Dedifferentiated amniotic fluid mesenchymal stem cell (primary cell): ENCODE measurements around the gene NRP1.
"Not testable (repeated sequence)": the region's sequence is repeated elsewhere in the genome, so short reads cannot be mapped to it uniquely, and the experiment has no call there.

Experiments
- DNase-seq: peaks from one replicate; pipeline ENCODE4 v3.0.0-alpha.2; 2016; ENCODE audit errors: extremely low spot score

NRP1 gene

DNA sequence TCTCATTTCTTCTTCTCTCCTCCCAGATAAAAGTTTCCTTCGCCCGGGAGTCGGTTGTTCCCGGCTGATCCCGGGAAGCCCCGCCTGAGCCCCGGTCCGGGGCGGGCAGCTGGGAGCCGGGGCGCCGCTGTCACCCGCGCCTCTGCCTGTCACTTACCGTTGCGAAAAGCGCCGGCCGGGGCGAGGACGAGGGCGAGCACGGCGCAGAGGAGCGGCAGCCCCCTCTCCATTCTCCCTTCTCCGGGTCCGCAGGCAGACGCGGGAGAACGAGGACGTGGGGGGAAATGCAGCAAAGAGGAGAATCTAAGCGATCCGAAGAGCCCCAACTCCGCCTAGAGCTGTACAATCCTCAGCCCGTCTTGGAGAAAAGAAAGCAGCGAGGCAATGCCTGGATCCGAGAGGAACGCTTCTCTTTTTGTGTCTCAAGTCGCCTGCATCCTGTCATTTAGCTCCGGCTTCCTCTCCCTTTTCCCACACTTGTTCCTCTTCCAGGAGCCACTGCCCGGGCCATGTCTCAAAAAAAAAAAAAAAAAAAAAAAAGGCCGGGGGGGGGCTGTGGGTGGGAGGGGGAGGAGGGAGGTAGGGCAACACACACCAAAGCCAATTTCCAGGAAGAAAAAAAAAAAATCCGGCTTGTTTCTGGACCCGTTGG, at the start of gene NRP1:
Gene NRP1, minus strand, starts transcription at position 515 of the 652 bp plus-strand sequence. Its CDS starts 285 bp downstream, at position 230.
- DNase-seq = peak; percentile 29

DNA sequence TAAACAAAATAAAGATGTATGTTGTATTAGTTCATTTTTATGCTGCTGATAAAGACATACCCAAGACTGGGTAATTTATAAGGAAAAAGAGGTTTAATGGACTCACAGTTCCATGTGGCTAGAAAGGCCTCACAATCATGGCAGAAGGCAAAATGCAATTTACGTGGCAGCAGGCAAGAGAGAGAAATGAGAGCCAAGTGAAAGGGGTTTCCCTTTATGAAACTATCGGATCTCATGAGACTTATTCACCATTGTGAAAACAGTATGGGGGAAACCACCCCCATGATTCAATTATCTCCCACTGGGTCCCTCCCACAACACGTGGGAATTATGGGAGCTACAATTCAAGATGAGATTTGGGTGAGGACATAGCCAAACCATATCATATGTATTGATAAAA, 49.7 kb upstream of the NRP1 start:
- DNase-seq = not testable (repeated sequence)

DNA sequence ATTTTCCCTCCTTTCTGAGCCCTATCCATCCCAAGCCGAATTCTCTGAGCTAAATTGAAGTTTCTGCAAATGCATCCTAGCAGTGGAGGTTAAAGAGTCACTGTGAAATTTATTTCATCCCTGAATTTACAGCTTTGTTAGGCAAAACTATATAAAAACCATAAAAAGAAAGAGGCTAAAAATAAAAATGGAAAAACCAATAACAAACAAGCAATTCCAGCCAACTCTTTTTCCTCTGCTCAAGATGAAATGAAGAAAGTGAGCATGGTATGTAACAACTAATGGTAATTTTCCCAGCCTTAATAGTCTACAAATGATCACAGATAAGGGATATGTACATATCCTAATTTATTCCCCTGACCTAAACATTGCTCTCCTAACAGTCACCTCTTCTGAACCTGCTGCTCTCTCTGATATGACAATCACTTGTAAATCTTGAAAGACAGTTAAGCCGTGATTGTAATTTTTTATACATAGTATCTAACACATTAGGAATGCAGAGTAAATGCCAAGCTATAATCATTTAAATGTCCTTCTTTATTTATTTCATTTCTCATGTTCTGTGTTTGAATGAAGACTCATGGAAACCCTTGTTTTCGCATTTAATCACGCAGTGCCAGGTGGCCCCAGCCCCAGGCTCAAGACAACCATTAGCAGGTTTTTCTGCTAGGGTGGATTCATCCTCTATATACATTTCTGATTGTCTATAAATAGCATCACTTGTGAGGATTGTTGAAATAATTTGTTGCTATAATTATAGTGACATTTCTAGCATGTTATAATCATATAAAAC, 48.6 kb upstream of the NRP1 start:
- DNase-seq = no peak

- no peak for DNase-seq
These were observed 47.7 kb upstream of the NRP1 start for GRCh38 chr10:33382216-33382600.

DNA sequence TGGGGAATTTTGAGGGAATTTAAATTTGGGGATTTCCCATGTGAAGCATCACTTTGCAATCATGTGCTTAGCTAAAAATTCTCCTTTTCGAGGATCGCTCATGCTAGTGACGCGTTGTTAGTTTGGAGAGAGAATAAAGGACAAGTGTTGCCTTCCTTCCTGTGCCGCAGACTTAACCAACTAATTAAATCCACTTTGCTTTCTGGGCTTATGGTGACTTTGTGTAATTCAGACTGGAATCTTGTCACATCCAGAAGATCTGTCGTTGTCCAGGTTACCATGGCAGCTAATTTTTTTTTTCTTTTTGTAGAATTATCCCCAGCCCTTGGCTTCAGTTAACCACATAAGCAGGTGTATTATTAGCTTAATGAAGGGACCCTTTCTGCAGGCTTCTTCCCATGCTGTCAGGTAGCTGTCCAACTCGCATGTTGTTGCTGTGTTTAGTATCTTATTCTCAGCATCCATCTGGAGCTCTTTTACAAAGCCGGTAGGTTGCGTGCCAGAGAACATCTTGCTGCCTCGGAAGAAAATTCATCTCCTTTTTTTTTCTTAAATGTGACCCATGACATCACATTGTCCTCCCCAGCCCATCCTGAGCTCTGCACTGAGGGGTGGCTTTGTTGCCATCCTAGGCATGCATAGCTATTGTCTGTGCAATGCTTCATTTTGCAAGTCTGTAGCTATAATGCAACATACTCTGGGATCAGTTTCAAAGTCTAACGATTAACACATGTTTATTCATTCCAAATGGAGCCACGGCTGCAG, 47.2 kb upstream of the NRP1 start:
- DNase-seq = peak; percentile 92

GRCh38 chr10:33377658-33378025, 43.2 kb upstream of the NRP1 start:
- DNase-seq = no peak

DNA sequence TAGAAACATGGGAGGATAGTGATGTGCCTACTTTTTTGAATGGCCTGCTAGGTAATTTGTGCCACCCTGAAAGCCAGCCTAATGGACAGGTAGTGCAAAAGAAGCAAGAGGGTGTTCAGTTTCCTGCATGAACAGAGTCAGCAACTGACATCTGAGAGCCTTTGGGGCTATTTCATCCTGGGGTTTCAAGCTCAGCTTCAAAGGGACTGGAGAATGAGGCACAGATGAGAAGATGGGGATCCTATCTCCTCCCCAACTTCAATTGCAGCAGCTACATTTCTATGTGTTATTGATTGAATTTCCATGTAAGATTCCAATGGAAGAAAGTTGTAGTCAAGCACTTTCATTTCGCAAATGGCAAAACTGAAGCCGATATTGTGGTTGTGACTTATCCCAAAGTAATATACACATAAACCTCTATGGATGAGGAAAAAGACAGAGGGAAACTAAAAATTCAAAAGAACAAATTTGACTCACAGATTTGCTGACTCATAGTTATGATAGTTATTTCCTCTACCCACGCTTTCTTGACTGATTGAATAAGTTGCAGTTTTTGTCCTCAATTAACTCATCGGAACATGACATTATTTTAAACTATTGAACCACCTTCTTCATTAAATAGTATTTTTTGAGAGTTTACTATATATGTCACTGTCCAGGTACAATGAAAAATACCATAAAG, 42.6 kb upstream of the NRP1 start:
- peak; percentile 51 for DNase-seq

DNA sequence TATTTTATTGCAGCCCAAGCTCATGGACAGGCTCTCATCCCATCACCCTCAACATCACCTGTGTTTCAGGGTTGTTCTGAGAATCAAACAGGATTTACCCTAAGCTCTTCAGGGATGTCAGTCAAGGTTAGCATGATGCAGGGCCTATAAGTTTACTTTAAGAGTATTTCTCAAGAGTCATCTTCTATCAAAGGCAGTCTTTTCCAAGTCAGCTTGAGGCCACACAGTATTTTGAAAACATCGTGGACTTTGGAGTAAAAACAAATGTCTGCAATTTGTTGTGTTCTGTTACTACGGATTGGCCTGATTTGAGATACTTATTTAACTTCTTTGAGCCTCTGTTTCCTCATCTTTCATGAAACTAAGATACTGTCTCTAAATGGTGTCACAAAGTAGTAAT, 42.0 kb upstream of the NRP1 start:
- no peak for DNase-seq

DNA sequence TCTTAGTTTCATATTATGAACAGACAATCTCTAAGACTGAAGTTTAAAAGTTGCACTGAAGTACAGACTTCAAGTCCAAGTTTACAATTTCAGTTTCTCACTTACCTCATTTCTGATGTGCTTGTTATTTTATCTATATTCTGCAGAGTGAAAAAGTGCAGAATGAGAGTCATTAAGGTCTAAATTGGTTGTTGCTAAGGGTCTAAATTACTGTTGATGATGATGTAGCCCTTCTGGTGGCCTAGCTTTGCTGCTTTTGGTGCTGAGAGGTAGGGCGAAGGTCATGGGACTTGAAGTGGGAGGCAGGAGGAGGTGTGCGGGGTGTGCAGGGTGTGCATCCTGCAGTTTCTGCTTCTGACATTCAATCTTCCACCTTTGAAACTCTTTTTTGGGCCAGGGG, 38.8 kb upstream of the NRP1 start:
- no peak for DNase-seq

DNA sequence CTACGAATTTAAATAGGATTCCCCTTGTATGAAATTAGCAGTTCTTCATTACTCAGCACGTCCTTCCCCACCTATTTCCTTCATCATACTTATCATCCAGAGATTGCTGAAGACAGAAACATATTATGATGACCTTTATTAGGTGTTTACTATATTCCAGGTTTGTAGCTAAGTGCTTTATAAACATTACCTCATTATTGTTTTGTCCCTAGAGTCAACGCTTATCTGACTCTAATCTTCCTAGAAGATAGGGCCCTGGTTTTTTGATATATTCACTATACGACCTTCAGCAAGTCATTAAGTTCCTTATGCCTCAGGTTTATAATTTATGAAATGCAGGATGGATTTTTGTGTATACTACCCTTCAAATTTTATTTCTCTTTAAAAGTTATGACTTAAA, 36.8 kb upstream of the NRP1 start:
- no peak for DNase-seq

- DNase-seq = no peak
These were observed 36.0 kb upstream of the NRP1 start for GRCh38 chr10:33370434-33370930.

GRCh38 chr10:33368086-33368485, 33.6 kb upstream of the NRP1 start:
- no peak for DNase-seq

DNA sequence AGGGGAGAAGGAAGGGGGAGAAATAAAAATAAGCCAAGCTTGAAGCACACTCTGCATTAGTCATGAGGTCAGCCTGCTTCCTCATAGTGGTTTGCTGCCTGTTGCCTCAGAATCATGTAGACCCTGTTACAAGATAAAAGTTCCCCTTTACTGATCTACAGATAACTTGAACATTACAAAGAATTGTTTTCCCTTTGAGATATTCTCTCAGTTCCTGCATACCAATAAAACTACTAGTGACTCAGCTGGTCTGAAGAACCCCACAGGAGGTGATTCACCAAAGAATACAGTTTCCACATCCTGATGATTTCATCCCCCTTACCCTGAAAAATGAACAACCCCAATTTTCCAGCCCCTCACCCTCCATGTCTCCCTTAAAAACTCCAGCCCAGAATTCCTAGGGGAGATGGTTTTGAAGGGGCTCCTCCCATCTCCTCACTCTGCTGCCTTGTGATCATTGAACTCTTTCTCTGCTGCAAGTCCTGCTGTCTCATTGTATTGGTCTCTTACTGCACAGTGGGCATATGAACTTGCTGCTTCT, 31.5 kb upstream of the NRP1 start:
- peak; percentile 71 for DNase-seq

DNA sequence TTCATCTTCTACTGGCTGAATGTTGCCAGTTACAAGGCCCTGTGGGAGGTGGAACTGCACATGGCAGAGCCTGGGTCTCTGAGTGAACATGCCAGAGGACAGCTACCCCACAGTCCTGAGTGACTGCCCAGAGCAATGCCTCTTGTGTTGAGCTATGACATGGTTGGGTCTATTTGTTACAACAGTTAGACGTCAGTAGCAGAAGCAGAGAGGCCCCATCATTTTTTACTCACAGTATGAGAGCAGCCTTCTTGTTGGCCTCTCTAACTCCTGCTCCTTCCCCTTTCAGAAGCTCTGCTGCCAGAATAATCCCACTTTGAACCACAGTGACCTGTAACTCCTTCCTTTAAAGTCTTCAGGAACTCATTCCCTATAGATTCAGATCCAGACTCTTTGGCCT, 30.8 kb upstream of the NRP1 start:
- no peak for DNase-seq

DNA sequence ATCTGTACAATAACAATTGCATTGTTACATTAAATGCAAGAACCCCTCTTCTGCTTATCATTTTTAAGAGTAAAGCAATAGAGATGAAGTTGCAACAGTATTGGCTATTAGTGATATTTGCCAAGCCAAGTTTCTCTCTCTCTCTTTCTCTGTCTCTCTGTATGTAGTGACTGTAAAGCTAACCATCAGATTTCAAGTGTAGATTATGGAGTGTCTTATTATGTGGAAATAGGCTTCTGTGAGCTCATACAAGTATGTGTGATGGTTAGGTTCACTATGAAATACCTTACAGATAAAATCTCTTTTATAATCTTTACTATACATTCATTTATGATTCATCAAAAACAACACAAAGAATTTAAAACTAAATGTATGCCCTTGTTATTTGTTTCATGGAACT, 28.6 kb upstream of the NRP1 start:
- DNase-seq = no peak

- DNase-seq = no peak
These were observed 23.5 kb upstream of the NRP1 start for GRCh38 chr10:33358016-33358415.

DNA sequence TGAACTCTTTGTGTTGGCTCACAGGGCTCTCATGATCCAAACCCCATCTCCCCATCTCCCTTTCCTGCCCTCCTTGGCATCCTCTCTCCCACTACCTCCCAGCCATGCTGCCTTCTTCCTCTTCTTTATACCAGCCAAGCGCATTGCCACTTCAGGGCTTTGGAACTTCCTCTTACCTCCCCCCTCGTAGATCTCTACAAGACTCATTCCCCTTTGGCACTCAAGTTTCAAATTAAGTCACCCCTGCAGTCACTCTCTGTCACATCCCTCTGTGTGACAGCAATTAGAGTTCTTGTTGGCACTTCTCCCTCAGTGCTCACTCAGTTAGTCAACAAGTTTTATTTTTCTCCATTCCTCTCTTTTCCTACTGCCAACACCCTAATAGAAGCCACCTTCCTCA, 20.8 kb upstream of the NRP1 start:
- DNase-seq = no peak

DNA sequence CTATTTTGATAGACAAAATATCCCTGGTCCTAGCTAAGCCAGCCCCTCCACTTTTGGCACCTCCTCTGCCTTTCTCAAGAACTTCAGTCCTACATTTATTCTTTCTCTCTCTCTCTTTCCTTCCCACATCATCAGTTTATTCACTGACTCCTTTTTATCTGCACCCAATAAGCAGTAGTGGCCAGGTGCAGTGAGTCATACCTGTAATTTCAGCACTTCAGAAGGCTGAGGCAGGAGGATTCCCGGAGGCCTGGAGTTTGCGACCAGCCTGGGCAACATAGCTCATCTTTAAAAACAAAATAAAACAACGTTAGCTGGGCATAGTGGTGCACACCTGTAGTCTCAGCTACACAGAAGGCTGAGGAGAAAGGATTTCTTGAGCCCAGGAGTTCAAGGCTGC, 19.4 kb upstream of the NRP1 start:
- DNase-seq = no peak

- no peak for DNase-seq
These were observed 18.9 kb upstream of the NRP1 start for GRCh38 chr10:33353334-33353733.

DNA sequence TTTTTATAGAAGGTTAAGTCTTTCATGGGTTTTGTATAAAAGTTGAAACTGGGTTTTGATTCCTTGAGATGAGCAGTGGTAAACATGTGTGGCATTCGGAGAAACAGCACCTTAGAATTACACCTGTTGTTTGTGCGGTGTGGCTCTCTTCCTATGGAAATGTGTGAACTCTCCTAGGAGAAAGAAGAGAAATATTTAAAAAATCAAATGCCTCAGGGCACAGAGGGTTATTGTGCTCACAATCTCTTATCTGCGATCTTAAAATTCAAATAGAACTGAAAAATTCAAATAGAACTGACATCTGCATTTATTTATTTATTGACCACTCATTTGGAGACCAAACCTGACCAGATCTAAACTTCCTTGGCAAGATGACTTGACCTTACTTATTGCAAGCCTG, 18.1 kb upstream of the NRP1 start:
- DNase-seq = no peak

DNA sequence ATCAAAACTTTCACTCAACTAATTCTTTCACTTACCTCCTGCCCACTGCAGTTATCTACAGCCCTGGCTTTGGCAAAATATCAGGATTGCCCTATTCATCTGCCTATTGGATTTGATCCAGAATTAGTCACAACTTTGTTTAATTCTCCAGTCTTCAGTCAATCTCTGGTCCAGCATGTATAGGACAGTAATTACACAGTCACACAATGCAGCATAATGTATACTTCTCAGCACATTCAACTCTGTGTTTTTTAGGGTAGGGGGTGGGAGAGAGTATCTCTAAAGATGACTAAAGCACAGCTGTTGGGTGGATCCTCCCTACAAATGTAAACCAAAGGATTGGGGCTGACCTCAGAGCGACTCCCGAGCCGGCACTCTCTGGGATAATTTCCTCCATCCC, 17.7 kb upstream of the NRP1 start:
- DNase-seq = no peak

DNA sequence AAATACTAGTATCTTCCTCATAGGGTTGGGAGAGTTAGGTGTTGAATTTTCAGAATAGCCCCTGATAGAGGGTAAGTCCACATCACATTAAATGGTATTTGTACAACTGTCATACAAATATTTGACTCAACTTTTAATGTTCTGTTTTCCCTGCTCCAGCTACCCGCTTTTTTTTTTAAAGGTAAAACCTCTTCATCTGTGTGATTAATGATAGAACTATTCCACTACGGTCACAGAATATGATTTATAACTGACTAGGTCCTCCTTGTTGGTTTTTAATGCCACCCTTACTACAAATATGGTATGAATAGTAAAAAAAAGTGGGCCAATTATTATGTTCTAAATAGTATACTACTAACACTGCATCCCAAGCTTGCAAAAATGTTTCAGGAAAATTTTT, 15.6 kb upstream of the NRP1 start:
- no peak for DNase-seq
